Calu3 (cell line): Measurements from ENCODE around the gene SEC31B. TPM values are rescaled to one million over a fixed set of nuclear protein-coding genes. Genes with fewer than 3 reads are reported as not detected.

Experiments
- Bru-seq: library from RNA; stranded (reverse); fragments of 400-500 nt; gene quantifications from one replicate; lab custom pipeline; 2021; lab: Mats Ljungman, UMichigan
- BruChase-seq, 2 experiments: library from RNA; stranded (reverse); fragments of 400-500 nt; gene quantifications; one replicate each; lab custom pipeline; 2021; lab: Mats Ljungman, UMichigan
- BruUV-seq: library from RNA; stranded (reverse); fragments of 400-500 nt; replicated peaks from 2 replicates; lab custom pipeline; 2021; lab: Mats Ljungman, UMichigan
- CTCF ChIA-PET: fragments of 300-600 bp; sonication (Branson Sonifier 250); formaldehyde crosslinking; loops from one replicate; lab custom pipeline; 2022; ENCODE audit warnings: antibody characterized with exemption; lab: Charles Lee
- DNase-seq: peaks from one replicate; pipeline ENCODE4 v3.0.0; 2022
- H3K27ac Mint-ChIP-seq: one replicate; pipeline ENCODE4 v1.8.0; 2022; ENCODE audit warnings: mixed read lengths; ENCODE audit not compliant: unreplicated experiment
- H3K27me3 Mint-ChIP-seq: one replicate; pipeline ENCODE4 v1.8.0; 2022; ENCODE audit warnings: mixed read lengths; ENCODE audit not compliant: unreplicated experiment
- H3K36me3 Mint-ChIP-seq: one replicate; pipeline ENCODE4 v1.8.0; 2022; ENCODE audit warnings: mild to moderate bottlenecking, moderate library complexity, mixed read lengths; ENCODE audit not compliant: insufficient read depth, unreplicated experiment
- H3K4me1 Mint-ChIP-seq: one replicate; pipeline ENCODE4 v1.8.0; 2022; ENCODE audit warnings: mild to moderate bottlenecking, low read depth, mixed read lengths; ENCODE audit not compliant: unreplicated experiment
- H3K4me3 Mint-ChIP-seq: one replicate; pipeline ENCODE4 v1.8.0; 2022; ENCODE audit warnings: mild to moderate bottlenecking, low read depth, moderate library complexity, mixed read lengths; ENCODE audit not compliant: unreplicated experiment
- H3K9me3 Mint-ChIP-seq: one replicate; pipeline ENCODE4 v1.8.0; 2022; ENCODE audit warnings: low read depth, mixed read lengths; ENCODE audit not compliant: unreplicated experiment
- CTCF ChIP-seq: fragments of 200-600 bp; IDR thresholded peaks from one replicate; pipeline ENCODE4 v1.8.0; 2022; ENCODE audit warnings: antibody characterized with exemption; ENCODE audit not compliant: unreplicated experiment
- intact Hi-C: fragments of 100-400 bp; cut with micrococcal nuclease; formaldehyde crosslinking; loops from one replicate; pipeline ENCODE4 v1.10.0; 2022; ENCODE audit not compliant: unreplicated experiment
- long read RNA-seq: library from polyadenylated mRNA; stranded (forward); transcript quantifications from one replicate; pipeline ENCODE4 v2.0.0, GENCODE V29; 2022
- total RNA-seq: library from RNA; stranded (reverse); gene quantifications from 2 replicates; pipeline ENCODE4 v1.2.3, GENCODE V29; 2022

Gene SEC31B
- total RNA-seq (6.5 and 6.7 TPM in 2 replicates), Bru-seq, nascent RNA (percentile 42 among the genes with signal in this experiment), BruChase-seq, experiment 1, labeled RNA remaining after a 6-hour chase (percentile 60 among the genes with signal in this experiment), BruChase-seq, experiment 2, labeled RNA remaining after a 2-hour chase (percentile 62 among the genes with signal in this experiment)
- long read RNA-seq, partial matches to known transcripts, result 1 of 1 reads
- long read RNA-seq, other reads (novel, unspliced or antisense), result 0 of 1 reads

- intact Hi-C loops, result loop anchor here (10.0 kb wide), 2 partner anchors 185 to 215 kb away; partner anchors contain the start of gene PKD2L1
- no peaks in the 10 kb centered on the region for H3K4me1 Mint-ChIP-seq
- CTCF ChIA-PET, result interaction anchor here (1.1 to 1.3 kb wide), 7 partner anchors 10 to 359 kb away, joined by 3 to 9 read pairs (median 6); partner anchors contain the start of genes HIF1AN and NDUFB8
- H3K9me3 Mint-ChIP-seq, result no peaks in the 10 kb centered on the region
- TF ChIP-seq CTCF, result no peak
- no TSS peak for BruUV-seq
- H3K27ac Mint-ChIP-seq, result no peak within 1 kb of the TSS
- no peak within 1 kb of the TSS for H3K4me3 Mint-ChIP-seq
- no peaks in the 10 kb centered on the region for H3K36me3 Mint-ChIP-seq
- no peaks in the 10 kb centered on the region for H3K27me3 Mint-ChIP-seq
- DNase-seq, result no peak
These were observed at the start of gene SEC31B for GRCh38 chr10:100519311-100520051. TSS of gene SEC31B (minus strand) at chr10:100519861. CDS start at chr10:100516952, 2,909 bp downstream.

- Mint-ChIP-seq H3K9me3 (no peaks in the 10 kb centered on the region), H3K27me3 (no peaks in the 10 kb centered on the region), H3K4me1 (no peaks in the 10 kb centered on the region), H3K4me3 (no peak overlapping the region), H3K27ac (no peak overlapping the region), H3K36me3 (no peaks in the 10 kb centered on the region)
- intact Hi-C loops, result no loop called here
- CTCF ChIA-PET, result no interaction called here
- BruUV-seq, result no TSS peak
- no peak for TF ChIP-seq CTCF
- no peak for DNase-seq
These were observed 49.3 kb upstream of the SEC31B start for GRCh38 chr10:100568912-100569311.

GRCh38 chr10:100567826-100568225, 48.2 kb upstream of the SEC31B start:
- CTCF ChIA-PET, result no interaction called here
- no peaks in the 10 kb centered on the region for H3K36me3 Mint-ChIP-seq
- intact Hi-C loops, result no loop called here
- no peaks in the 10 kb centered on the region for H3K9me3 Mint-ChIP-seq
- no peaks in the 10 kb centered on the region for H3K27me3 Mint-ChIP-seq
- H3K4me1 Mint-ChIP-seq, result no peaks in the 10 kb centered on the region
- no peak overlapping the region for H3K27ac Mint-ChIP-seq
- no peak for DNase-seq
- no peak overlapping the region for H3K4me3 Mint-ChIP-seq
- TF ChIP-seq CTCF, result no peak
- no TSS peak for BruUV-seq

- H3K27ac Mint-ChIP-seq, result no peak overlapping the region
- no peak overlapping the region for H3K4me3 Mint-ChIP-seq
- no peaks in the 10 kb centered on the region for H3K4me1 Mint-ChIP-seq
- intact Hi-C loops, result no loop called here
- no TSS peak for BruUV-seq
- no peak for TF ChIP-seq CTCF
- CTCF ChIA-PET, result no interaction called here
- no peaks in the 10 kb centered on the region for H3K27me3 Mint-ChIP-seq
- no peak for DNase-seq
- no peaks in the 10 kb centered on the region for H3K9me3 Mint-ChIP-seq
- H3K36me3 Mint-ChIP-seq, result peaks cover under 1% of the 10 kb centered on the region
These were observed 47.6 kb upstream of the SEC31B start for GRCh38 chr10:100567249-100567648.
